GM23248 (cell line): ENCODE results near the gene HAUS5. TPM values are rescaled to one million over a fixed set of nuclear protein-coding genes. Genes with fewer than 3 reads are reported as not detected.

Experiments used
- DNase-seq: peaks from one replicate; pipeline ENCODE4 v3.0.0-alpha.2; 2015
- H2AFZ ChIP-seq: fragments of 200-600 bp; sonication (generic); 2 replicates; pipeline ENCODE4 v1.6.1; 2016; ENCODE audit warnings: antibody characterized with exemption
- H3F3A ChIP-seq: fragments of 200-600 bp; sonication (generic); 2 replicates; pipeline ENCODE4 v1.6.1; 2016; ENCODE audit warnings: mild to moderate bottlenecking, antibody characterized with exemption, mixed run types; ENCODE audit not compliant: insufficient read depth
- H3K27ac ChIP-seq: fragments of 200-600 bp; sonication (generic); 2 replicates; pipeline ENCODE4 v1.5.1; 2016; ENCODE audit warnings: mild to moderate bottlenecking
- H3K27me3 ChIP-seq: fragments of 200-600 bp; sonication (generic); replicated peaks from 2 replicates; pipeline ENCODE4 v1.6.1; 2016; ENCODE audit warnings: mild to moderate bottlenecking; ENCODE audit not compliant: insufficient read depth
- H3K36me3 ChIP-seq: fragments of 200-600 bp; sonication (generic); 2 replicates; pipeline ENCODE4 v1.6.1; 2016; ENCODE audit warnings: low read depth, mild to moderate bottlenecking
- H3K4me1 ChIP-seq: fragments of 200-600 bp; sonication (generic); 2 replicates; pipeline ENCODE4 v1.6.1; 2016; ENCODE audit warnings: mild to moderate bottlenecking; ENCODE audit not compliant: insufficient read depth
- H3K4me2 ChIP-seq: fragments of 200-600 bp; sonication (generic); one replicate; pipeline ENCODE4 v1.6.1; 2016; ENCODE audit warnings: mild to moderate bottlenecking; ENCODE audit not compliant: unreplicated experiment
- H3K4me3 ChIP-seq: fragments of 200-600 bp; sonication (generic); 2 replicates; pipeline ENCODE4 v1.5.1; 2016; ENCODE audit warnings: mild to moderate bottlenecking
- H3K79me2 ChIP-seq: fragments of 200-600 bp; sonication (generic); 2 replicates; pipeline ENCODE4 v1.6.1; 2016; ENCODE audit warnings: mild to moderate bottlenecking; ENCODE audit not compliant: insufficient read depth
- H3K9ac ChIP-seq: fragments of 200-600 bp; sonication (generic); 2 replicates; pipeline ENCODE4 v1.6.1; 2016; ENCODE audit warnings: mild to moderate bottlenecking
- H3K9me2 ChIP-seq: fragments of 200-600 bp; sonication (generic); 2 replicates; pipeline ENCODE4 v1.6.1; 2016; ENCODE audit warnings: mixed run types, mild to moderate bottlenecking, moderate library complexity; ENCODE audit not compliant: insufficient read depth
- H3K9me3 ChIP-seq: fragments of 200-600 bp; sonication (generic); one replicate; pipeline ENCODE4 v1.6.1; 2017; ENCODE audit warnings: low read depth
- H4K20me1 ChIP-seq: fragments of 200-600 bp; sonication (generic); 2 replicates; pipeline ENCODE4 v1.6.0; 2016; ENCODE audit not compliant: insufficient read depth
- EZH2 ChIP-seq: fragments of 200-600 bp; sonication (generic); IDR thresholded peaks from 2 replicates; pipeline ENCODE4 v1.6.1; 2018; ENCODE audit warnings: antibody characterized with exemption, mild to moderate bottlenecking; ENCODE audit not compliant: insufficient read depth, poor library complexity, severe bottlenecking
- EZH2phosphoT487 ChIP-seq: fragments of 200-600 bp; sonication (generic); IDR thresholded peaks from 2 replicates; pipeline ENCODE4 v1.6.1; 2018; ENCODE audit warnings: antibody characterized with exemption, moderate library complexity, mild to moderate bottlenecking, low read depth; ENCODE audit not compliant: insufficient read depth
- WGBS, 2 experiments: methylation state at CpG; one replicate each; pipeline ENCODE4 v1.1.6; 2015 to 2017; ENCODE audit warnings: low lambda C conversion rate in 2 of 2, low coverage in 1 of 2; ENCODE audit errors: missing lambda C conversion rate in 2 of 2; 5-methylcytosine and 5-hydroxymethylcytosine counted together
- in situ Hi-C: fragments of 300-500 bp; cut with MboI; formaldehyde crosslinking; loops from 2 replicates; pipeline ENCODE4 v1.15.0; 2020
- polyA plus RNA-seq: library from polyadenylated mRNA; unstranded; fragments of >200 nt; fragmentation: Nextera tagmentation; extraction: Ambion mirVana; gene quantifications from 2 replicates; pipeline ENCODE4 v1.2.1, GENCODE V29; 2016
- total RNA-seq: library from RNA; depleted of rRNA; stranded (reverse); fragments of >200 nt; shearing (Covaris generic); gene quantifications from 2 replicates; pipeline ENCODE4 v1.2.3, GENCODE V29; 2014

HAUS5 gene
- total and polyA plus RNA-seq, 2 experiments from 2014 or later = 7.4 to 10.1 TPM

- H3K4me1 ChIP-seq = no peaks in the 10 kb centered on the region
- H3K4me2 ChIP-seq = no peak overlapping the region
- H3K36me3 ChIP-seq = no peaks in the 10 kb centered on the region; the same call in 1 of the 2 replicates
- no peaks in the 10 kb centered on the region for H3K79me2 ChIP-seq
- 59 to 63% methylated on average over 3 of the region's 3 CpGs for WGBS, 2 experiments
- H3F3A ChIP-seq = peaks cover 16% of the 10 kb centered on the region
- 0 out of 2 replicates have a peak, but pooled peaks cover 4% of the 10 kb centered on the region for H3K27me3 ChIP-seq
- DNase-seq = no peak
- no peaks in the 10 kb centered on the region for H4K20me1 ChIP-seq
- no peak overlapping the region for H3K27ac ChIP-seq
- TF ChIP-seq EZH2phosphoT487 (no peak), EZH2 (no peak)
- H3K9me3 ChIP-seq = no peaks in the 10 kb centered on the region
- no peak overlapping the region for H3K4me3 ChIP-seq
- in situ Hi-C loops = no loop called here
- H2AFZ ChIP-seq = no peak overlapping the region
- no peaks in the 10 kb centered on the region for H3K9me2 ChIP-seq
- H3K9ac ChIP-seq = no peak overlapping the region
Measured at GRCh38 chr19:35663981-35664380, 51.4 kb downstream of the HAUS5 start.

DNA sequence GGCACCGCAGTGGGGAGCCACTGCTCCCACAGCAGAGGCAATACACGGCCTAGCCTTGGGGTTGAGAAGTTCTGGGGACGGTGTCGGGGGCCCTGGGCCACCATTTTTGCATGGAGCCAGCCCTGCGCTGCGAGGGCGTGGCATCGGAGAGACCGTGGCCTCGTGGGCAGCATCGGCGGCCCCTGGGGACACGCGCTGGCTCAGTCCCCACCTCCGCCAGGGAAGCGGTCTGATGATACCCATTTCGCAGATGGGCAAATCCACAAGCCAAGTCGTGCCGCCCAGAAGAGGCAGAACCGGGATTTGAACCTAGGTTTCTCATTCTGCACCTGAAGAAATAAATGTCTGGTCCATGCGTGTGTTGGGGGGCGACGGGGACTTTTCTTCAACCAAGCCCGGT lies 52.6 kb downstream of the HAUS5 start:
- no peaks in the 10 kb centered on the region for H4K20me1 ChIP-seq
- WGBS, 2 experiments = 78 to 79% methylated on average over 23 to 24 of the region's 24 CpGs
- no peak for DNase-seq
- no peaks in the 10 kb centered on the region for H3K4me1 ChIP-seq
- in situ Hi-C loops = no loop called here
- no peaks in the 10 kb centered on the region for H3K9me2 ChIP-seq
- no peak for TF ChIP-seq EZH2phosphoT487
- no peak for TF ChIP-seq EZH2
- H3K4me3 ChIP-seq = no peak overlapping the region
- H3F3A ChIP-seq = peaks cover 14% of the 10 kb centered on the region
- H3K4me2 ChIP-seq = no peak overlapping the region
- H3K27ac ChIP-seq = no peak overlapping the region
- no peak overlapping the region for H2AFZ ChIP-seq
- H3K9ac ChIP-seq = no peak overlapping the region
- H3K79me2 ChIP-seq = no peaks in the 10 kb centered on the region
- no peaks in the 10 kb centered on the region for H3K36me3 ChIP-seq
- H3K27me3 ChIP-seq = 0 out of 2 replicates have a peak, but pooled peaks cover 8% of the 10 kb centered on the region
- no peaks in the 10 kb centered on the region for H3K9me3 ChIP-seq

DNA sequence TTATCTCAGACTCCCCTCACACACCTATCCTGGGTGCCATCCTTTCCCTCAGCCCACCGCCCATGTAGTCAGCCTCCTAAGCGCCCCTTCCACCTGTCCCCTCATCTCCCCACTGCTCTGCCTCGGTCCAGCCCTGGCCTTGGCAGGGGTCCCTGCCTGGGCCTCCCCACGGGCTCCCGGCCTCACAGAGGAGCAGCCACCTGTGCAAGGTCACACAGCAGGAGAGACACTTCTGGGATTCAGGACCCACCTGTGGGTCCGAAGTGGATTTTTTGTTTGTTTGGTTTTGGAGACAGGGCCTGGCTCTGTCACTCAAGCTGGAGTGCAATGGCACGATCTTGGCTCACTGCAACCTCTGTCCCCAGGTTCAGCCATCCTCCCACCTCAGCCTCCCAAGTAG lies 53.1 kb downstream of the HAUS5 start:
- TF ChIP-seq EZH2phosphoT487 (no peak), EZH2 (no peak)
- WGBS, 2 experiments = 52 to 54% methylated on average over 7 of the region's 7 CpGs
- H3K4me2 ChIP-seq = no peak overlapping the region
- 0 out of 2 replicates have a peak, but pooled peaks cover 8% of the 10 kb centered on the region for H3K27me3 ChIP-seq
- peaks cover 9% of the 10 kb centered on the region; the same call in 1 of the 2 replicates for H3F3A ChIP-seq
- no peaks in the 10 kb centered on the region for H3K9me3 ChIP-seq
- no peaks in the 10 kb centered on the region for H3K4me1 ChIP-seq
- H3K79me2 ChIP-seq = no peaks in the 10 kb centered on the region
- in situ Hi-C loops = no loop called here
- DNase-seq = no peak
- no peak overlapping the region for H2AFZ ChIP-seq
- no peak overlapping the region for H3K9ac ChIP-seq
- no peak overlapping the region for H3K4me3 ChIP-seq
- H3K9me2 ChIP-seq = no peaks in the 10 kb centered on the region
- no peaks in the 10 kb centered on the region for H3K36me3 ChIP-seq
- no peak overlapping the region for H3K27ac ChIP-seq
- H4K20me1 ChIP-seq = no peaks in the 10 kb centered on the region

GRCh38 chr19:35666251-35666913 lies 53.8 kb downstream of the HAUS5 start, which contains the start of gene UPK1A:
TSS of gene UPK1A (plus strand) at chr19:35666517. CDS start at chr19:35666813, 296 bp downstream.
- H3K4me1 ChIP-seq = no peaks in the 10 kb centered on the region
- in situ Hi-C loops = no loop called here
- 59 to 60% methylated on average over 15 to 16 of the region's 16 CpGs for WGBS, 2 experiments
- no peaks in the 10 kb centered on the region for H3K79me2 ChIP-seq
- no peaks in the 10 kb centered on the region for H3K36me3 ChIP-seq
- no peaks in the 10 kb centered on the region for H3K9me3 ChIP-seq
- no peak for DNase-seq
- H3K9ac ChIP-seq = no peak within 1 kb of the TSS
- H3F3A ChIP-seq = 0 out of 2 replicates have a peak, but pooled peaks cover 1% of the 10 kb centered on the region
- no peak within 1 kb of the TSS for H3K27ac ChIP-seq
- peaks cover 8% of the 10 kb centered on the region; the same call in 1 of the 2 replicates for H3K27me3 ChIP-seq
- H4K20me1 ChIP-seq = no peaks in the 10 kb centered on the region
- H3K9me2 ChIP-seq = no peaks in the 10 kb centered on the region
- no peak within 1 kb of the TSS for H3K4me2 ChIP-seq
- no peak within 1 kb of the TSS for H3K4me3 ChIP-seq
- TF ChIP-seq EZH2phosphoT487 (no peak), EZH2 (no peak)
- no peak within 1 kb of the TSS for H2AFZ ChIP-seq
